ENCODE measurements around the gene RASGRP1. TPM values are rescaled to one million over a fixed set of nuclear protein-coding genes. Genes with fewer than 3 reads are reported as not detected.
A peak's percentile ranks its signal among the peaks of the same experiment; 100 is the strongest.

RASGRP1 gene
- total RNA-seq, 3 donors from 2014 or later (not counting 1 experiment from before 2014, with no cell fraction given), result 65.9 to 122 (median 96.5) TPM

DNA sequence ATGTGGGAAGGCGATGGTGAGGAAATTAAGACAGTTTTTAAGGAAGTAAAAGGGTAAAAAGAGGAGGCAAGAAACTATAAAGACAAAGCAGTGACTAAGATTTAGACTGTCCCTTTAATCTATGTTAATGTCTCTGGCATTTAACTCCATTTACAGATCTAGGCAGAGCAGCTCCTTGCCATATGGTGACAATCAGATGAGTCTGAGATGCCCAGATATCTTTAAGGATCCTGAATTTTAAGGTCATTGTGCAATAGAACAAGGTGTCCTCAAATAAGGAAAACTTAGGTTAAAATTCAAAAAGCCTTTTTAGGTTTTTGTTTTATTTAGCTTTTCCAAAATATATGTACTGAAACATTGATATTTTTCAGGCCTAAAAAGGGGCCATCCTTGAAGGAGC, 24.1 kb downstream of the RASGRP1 start:
- WGBS (ENCODE audit: insufficient coverage), result 100% methylated on average over 1 of the region's 1 CpG
- peaks cover 83 to 90% of the 10 kb centered on the region in 2 donors for H3K4me1 Mint-ChIP-seq
- Histone ChIP-seq H3K27ac (ENCODE audit: low read length) (no peak overlapping the region), H3K36me3 (ENCODE audit: control insufficient read depth, insufficient read depth, low read length) (peaks cover 2% of the 10 kb centered on the region), H3K4me1 (ENCODE audit: control insufficient read depth, insufficient read depth, low read length) (peaks cover 45% of the 10 kb centered on the region), H3K27me3 (ENCODE audit: control insufficient read depth, insufficient read depth, low read length) (no peaks in the 10 kb centered on the region), H3K9me3 (ENCODE audit: control insufficient read depth, insufficient read depth, low read length) (no peaks in the 10 kb centered on the region), H3K4me3 (ENCODE audit: low read length) (no peak overlapping the region)
- intact Hi-C loops (cut with micrococcal nuclease), result no loop called here
- H3K27me3 Mint-ChIP-seq (ENCODE audit: low read depth in 2 of 2), result no peaks in the 10 kb centered on the region
- peak overlapping the region; percentile 1 for H3K4me3 Mint-ChIP-seq
- no peaks in the 10 kb centered on the region for H3K36me3 Mint-ChIP-seq
- ATAC-seq, result no peak
- no peak for DNase-seq
- H3K27ac Mint-ChIP-seq, result peak overlapping the region; percentile 72 to 75
- H3K9me3 Mint-ChIP-seq, result no peaks in the 10 kb centered on the region
- TF ChIP-seq CTCF (IDR thresholded peaks at IDR 0.05), result no peak

DNA sequence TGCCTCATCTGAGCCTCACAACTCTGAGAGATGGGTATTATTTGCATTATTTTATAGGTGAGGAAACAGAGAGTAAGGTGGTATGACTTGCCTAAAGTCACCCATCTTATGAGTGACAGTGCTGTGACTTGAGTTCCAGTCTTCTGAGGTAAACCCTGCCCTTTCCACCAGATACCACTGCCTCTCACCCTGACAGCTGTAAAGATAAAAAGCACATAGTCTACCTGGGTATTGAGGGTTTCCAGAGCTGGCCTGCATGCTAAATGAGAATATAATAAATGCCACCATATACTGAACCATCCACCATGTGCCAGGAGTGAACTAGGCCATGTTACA, 25.6 kb downstream of the RASGRP1 start:
- ATAC-seq, result peak; percentile 30 to 45 (median 33)

DNA sequence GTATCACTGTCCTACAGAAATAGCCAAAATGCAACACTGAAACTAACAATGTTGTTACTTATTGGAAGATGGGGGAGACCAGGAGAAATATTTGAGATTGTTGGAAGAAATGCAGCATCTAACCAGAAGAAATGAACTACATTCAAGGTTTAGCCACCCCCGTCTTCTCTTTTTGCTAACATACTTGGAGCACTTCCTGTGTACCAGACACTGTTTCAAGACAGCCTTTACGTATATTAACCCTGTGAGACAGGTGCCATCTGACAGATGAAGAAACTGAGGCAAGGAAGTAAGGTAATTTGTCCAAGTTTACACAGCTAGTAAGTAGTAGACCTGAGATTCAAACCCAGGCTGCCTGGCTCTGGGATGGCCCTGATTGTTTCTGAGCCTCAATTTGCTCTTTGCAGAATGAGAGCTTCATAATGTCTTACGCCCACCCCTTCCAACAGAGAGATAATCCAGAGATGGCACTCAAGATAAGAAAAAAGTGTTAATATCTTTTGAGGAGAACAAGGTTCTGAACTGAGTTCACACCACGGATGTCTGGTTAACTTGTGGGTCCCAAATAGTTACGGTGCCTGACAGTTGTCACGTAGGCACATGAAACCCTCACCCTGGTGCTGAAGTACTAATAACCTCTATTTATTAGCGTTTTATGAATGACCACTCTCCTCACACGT, 26.1 kb downstream of the RASGRP1 start:
- Histone ChIP-seq H3K36me3 (ENCODE audit: control insufficient read depth, insufficient read depth, low read length) (peaks cover 6% of the 10 kb centered on the region), H3K9me3 (ENCODE audit: control insufficient read depth, insufficient read depth, low read length) (no peaks in the 10 kb centered on the region), H3K27me3 (ENCODE audit: control insufficient read depth, insufficient read depth, low read length) (no peaks in the 10 kb centered on the region), H3K27ac (ENCODE audit: low read length) (peak overlapping the region; percentile 40), H3K4me1 (ENCODE audit: control insufficient read depth, insufficient read depth, low read length) (peaks cover 61% of the 10 kb centered on the region), H3K4me3 (ENCODE audit: low read length) (no peak overlapping the region)
- no peaks in the 10 kb centered on the region for H3K27me3 Mint-ChIP-seq (ENCODE audit: low read depth in 2 of 2)
- H3K4me1 Mint-ChIP-seq, result peaks cover 88 to 91% of the 10 kb centered on the region in 2 donors
- peak in 1 of 2 donors; percentile 45 for DNase-seq
- 64% methylated on average over 6 of the region's 8 CpGs for WGBS (ENCODE audit: insufficient coverage)
- ATAC-seq, result peak; percentile 46 to 52 (median 47)
- H3K27ac Mint-ChIP-seq, result peak overlapping the region; percentile 17 to 82
- intact Hi-C loops (cut with micrococcal nuclease), result no loop called here
- TF ChIP-seq CTCF (IDR thresholded peaks at IDR 0.05), result no peak
- H3K9me3 Mint-ChIP-seq, result no peaks in the 10 kb centered on the region
- no peaks in the 10 kb centered on the region for H3K36me3 Mint-ChIP-seq
- H3K4me3 Mint-ChIP-seq, result peak overlapping the region; percentile 71

More for the DNA sequence above, 25.6 kb downstream of the RASGRP1 start:
- peak overlapping the region; percentile 17 to 82 for H3K27ac Mint-ChIP-seq
- Histone ChIP-seq H3K27ac (ENCODE audit: low read length) (peak overlapping the region; percentile 40), H3K4me1 (ENCODE audit: control insufficient read depth, insufficient read depth, low read length) (peaks cover 56% of the 10 kb centered on the region), H3K27me3 (ENCODE audit: control insufficient read depth, insufficient read depth, low read length) (no peaks in the 10 kb centered on the region), H3K9me3 (ENCODE audit: control insufficient read depth, insufficient read depth, low read length) (no peaks in the 10 kb centered on the region), H3K4me3 (ENCODE audit: low read length) (no peak overlapping the region), H3K36me3 (ENCODE audit: control insufficient read depth, insufficient read depth, low read length) (peaks cover 3% of the 10 kb centered on the region)
- no peak for DNase-seq
- peaks cover 84 to 91% of the 10 kb centered on the region in 2 donors for H3K4me1 Mint-ChIP-seq
- TF ChIP-seq CTCF (IDR thresholded peaks at IDR 0.05), result no peak
- no peaks in the 10 kb centered on the region for H3K9me3 Mint-ChIP-seq
- no peaks in the 10 kb centered on the region for H3K27me3 Mint-ChIP-seq (ENCODE audit: low read depth in 2 of 2)
- intact Hi-C loops (cut with micrococcal nuclease), result no loop called here
- peak overlapping the region; percentile 71 for H3K4me3 Mint-ChIP-seq
- no peaks in the 10 kb centered on the region for H3K36me3 Mint-ChIP-seq

DNA sequence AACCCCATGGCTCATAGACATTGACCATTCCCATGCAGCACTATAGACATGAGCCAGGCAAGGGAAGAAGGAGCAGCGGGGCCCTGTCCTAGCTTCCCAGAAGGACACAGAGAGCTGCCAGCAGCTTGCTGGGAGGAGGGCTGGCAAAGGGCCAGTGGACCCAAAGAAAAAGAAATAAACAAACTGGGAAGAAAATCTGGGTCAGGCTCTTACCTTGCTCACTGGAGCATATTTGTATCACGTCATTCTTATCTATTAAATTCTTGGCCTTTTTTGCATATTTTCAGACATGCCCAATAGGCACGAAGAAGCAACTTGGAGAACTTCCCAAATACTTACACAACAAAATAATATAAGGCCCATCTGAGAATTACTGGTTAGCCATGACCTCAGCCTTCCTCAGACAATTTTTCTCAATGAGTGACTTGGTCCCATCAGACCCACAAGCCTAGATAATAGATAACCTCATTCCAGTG, 28.4 kb downstream of the RASGRP1 start:
- Mint-ChIP-seq H3K4me3 (peak overlapping the region; percentile 60), H3K27ac (peak overlapping the region; percentile 17 to 82), H3K9me3 (no peaks in the 10 kb centered on the region), H3K36me3 (no peaks in the 10 kb centered on the region), H3K27me3 (ENCODE audit: low read depth in 2 of 2) (no peaks in the 10 kb centered on the region), H3K4me1 (peaks cover 94 to 96% of the 10 kb centered on the region in 2 donors)
- H3K36me3 ChIP-seq (ENCODE audit: control insufficient read depth, insufficient read depth, low read length), result peaks cover 9% of the 10 kb centered on the region
- 90% methylated on average over 3 of the region's 3 CpGs for WGBS (ENCODE audit: insufficient coverage)
- intact Hi-C loops (cut with micrococcal nuclease), result no loop called here
- no peak for DNase-seq
- H3K27me3 ChIP-seq (ENCODE audit: control insufficient read depth, insufficient read depth, low read length), result no peaks in the 10 kb centered on the region
- no peak for ATAC-seq
- no peak overlapping the region for H3K4me3 ChIP-seq (ENCODE audit: low read length)
- no peak overlapping the region for H3K27ac ChIP-seq (ENCODE audit: low read length)
- H3K4me1 ChIP-seq (ENCODE audit: control insufficient read depth, insufficient read depth, low read length), result peaks cover 59% of the 10 kb centered on the region
- no peaks in the 10 kb centered on the region for H3K9me3 ChIP-seq (ENCODE audit: control insufficient read depth, insufficient read depth, low read length)
- TF ChIP-seq CTCF (IDR thresholded peaks at IDR 0.05), result no peak
